ENCODE measurements around the gene RCL1.

Gene RCL1

GRCh38 chr9:4812858-4813257, 20.1 kb downstream of the RCL1 start:
- DNase-seq (ENCODE audit: low read depth), result no peak

- DNase-seq (ENCODE audit: low read depth), result no peak
Measured at GRCh38 chr9:4814913-4815312, 22.2 kb downstream of the RCL1 start.

GRCh38 chr9:4815381-4815956, 22.7 kb downstream of the RCL1 start:
- no peak for DNase-seq (ENCODE audit: low read depth)

GRCh38 chr9:4820168-4820567, 27.4 kb downstream of the RCL1 start:
- DNase-seq (ENCODE audit: low read depth), result no peak

- DNase-seq (ENCODE audit: low read depth), result no peak
Measured at GRCh38 chr9:4821133-4821532, 28.4 kb downstream of the RCL1 start.

- DNase-seq (ENCODE audit: low read depth), result no peak
Measured at GRCh38 chr9:4822057-4822456, 29.3 kb downstream of the RCL1 start.

- no peak for DNase-seq (ENCODE audit: low read depth)
Measured at GRCh38 chr9:4826417-4827166, 33.8 kb downstream of the RCL1 start.

- DNase-seq (ENCODE audit: low read depth), result no peak
Measured at GRCh38 chr9:4827224-4827623, 34.5 kb downstream of the RCL1 start.

GRCh38 chr9:4828761-4829160, 36.0 kb downstream of the RCL1 start:
- DNase-seq (ENCODE audit: low read depth), result no peak

GRCh38 chr9:4829969-4830368, 37.2 kb downstream of the RCL1 start:
- no peak for DNase-seq (ENCODE audit: low read depth)

- DNase-seq (ENCODE audit: low read depth), result no peak
Measured at GRCh38 chr9:4830699-4831098, 38.0 kb downstream of the RCL1 start.

GRCh38 chr9:4831119-4831518, 38.4 kb downstream of the RCL1 start:
- DNase-seq (ENCODE audit: low read depth), result no peak

- no peak for DNase-seq (ENCODE audit: low read depth)
Measured at GRCh38 chr9:4831944-4832343, 39.2 kb downstream of the RCL1 start.

- no peak for DNase-seq (ENCODE audit: low read depth)
Measured at GRCh38 chr9:4832786-4833579, 40.2 kb downstream of the RCL1 start.

- DNase-seq (ENCODE audit: low read depth), result no peak
Measured at GRCh38 chr9:4833781-4834560, 41.2 kb downstream of the RCL1 start.

GRCh38 chr9:4836676-4837075, 43.9 kb downstream of the RCL1 start:
- DNase-seq (ENCODE audit: low read depth), result no peak

GRCh38 chr9:4837261-4838188, 44.8 kb downstream of the RCL1 start:
- DNase-seq (ENCODE audit: low read depth), result no peak

GRCh38 chr9:4838189-4838546, 45.4 kb downstream of the RCL1 start:
- no peak for DNase-seq (ENCODE audit: low read depth)

- no peak for DNase-seq (ENCODE audit: low read depth)
Measured at GRCh38 chr9:4839470-4839912, 46.7 kb downstream of the RCL1 start.

- no peak for DNase-seq (ENCODE audit: low read depth)
Measured at GRCh38 chr9:4840018-4840417, 47.3 kb downstream of the RCL1 start.

GRCh38 chr9:4842213-4842612, 49.5 kb downstream of the RCL1 start:
- no peak for DNase-seq (ENCODE audit: low read depth)

All from stimulated activated CD8-positive, alpha-beta memory T cell treated with anti-CD3 and anti-CD28 coated beads, Interleukin-4, amount 100 ng/mL, for 24 hours (primary cell).